Measurements from ENCODE around the gene TMEM127.
"Not testable (repeated sequence)": the region's sequence is repeated elsewhere in the genome, so short reads cannot be mapped to it uniquely, and the experiment has no call there.

The TMEM127 gene

GRCh38 chr2:96239745-96240264 is 26.0 kb downstream of the TMEM127 start:
- DNase-seq = no peak

GRCh38 chr2:96239091-96239490 is 26.7 kb downstream of the TMEM127 start:
- DNase-seq = no peak

GRCh38 chr2:96238266-96238665 is 27.5 kb downstream of the TMEM127 start:
- DNase-seq = no peak

GRCh38 chr2:96236882-96237281 is 28.9 kb downstream of the TMEM127 start:
- DNase-seq = no peak

DNA sequence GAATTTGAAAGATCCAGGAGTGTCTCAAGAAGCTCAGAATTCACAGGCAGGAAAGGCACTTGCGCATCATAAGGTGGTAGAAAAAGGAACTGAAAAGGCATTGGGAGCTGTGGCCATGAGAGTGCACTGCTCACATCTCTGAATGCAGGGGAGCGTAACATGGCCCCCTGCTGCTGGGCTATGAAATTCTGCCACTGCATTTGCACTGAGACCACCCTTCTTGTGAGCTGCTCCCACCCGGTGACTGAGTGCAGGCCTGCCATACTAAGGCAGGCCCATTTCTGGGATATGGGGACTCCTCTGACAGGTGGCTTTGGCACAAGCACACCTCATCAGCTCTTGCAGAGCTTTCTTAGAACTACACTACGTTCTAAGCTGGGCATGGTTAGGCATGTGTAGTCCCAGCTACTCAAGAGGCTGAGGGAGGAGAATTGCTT is 31.9 kb downstream of the TMEM127 start:
- DNase-seq = no peak

DNA sequence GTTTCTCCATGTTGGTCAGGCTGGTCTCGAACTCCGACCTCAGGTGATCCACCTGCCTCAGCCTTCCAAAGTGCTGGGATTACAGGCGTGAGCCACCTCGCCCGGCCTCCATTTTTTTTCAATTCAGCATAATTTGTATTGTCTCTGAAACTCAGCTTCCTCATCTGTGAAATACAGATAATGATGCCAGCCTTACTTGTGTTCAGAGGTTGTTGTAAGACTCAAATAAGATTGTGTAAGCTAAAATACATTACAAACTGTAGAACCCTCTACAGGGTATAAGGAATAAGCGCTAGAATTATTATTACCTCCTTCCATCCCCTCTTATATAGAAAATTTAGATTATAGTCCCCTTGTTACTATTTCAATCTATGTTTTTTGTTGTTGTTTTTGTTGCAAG is 32.4 kb downstream of the TMEM127 start:
- DNase-seq = no peak

- no peak for DNase-seq
These were observed 34.5 kb downstream of the TMEM127 start for GRCh38 chr2:96231316-96231715.

- DNase-seq = no peak
These were observed 40.7 kb downstream of the TMEM127 start for GRCh38 chr2:96225016-96225533.

DNA sequence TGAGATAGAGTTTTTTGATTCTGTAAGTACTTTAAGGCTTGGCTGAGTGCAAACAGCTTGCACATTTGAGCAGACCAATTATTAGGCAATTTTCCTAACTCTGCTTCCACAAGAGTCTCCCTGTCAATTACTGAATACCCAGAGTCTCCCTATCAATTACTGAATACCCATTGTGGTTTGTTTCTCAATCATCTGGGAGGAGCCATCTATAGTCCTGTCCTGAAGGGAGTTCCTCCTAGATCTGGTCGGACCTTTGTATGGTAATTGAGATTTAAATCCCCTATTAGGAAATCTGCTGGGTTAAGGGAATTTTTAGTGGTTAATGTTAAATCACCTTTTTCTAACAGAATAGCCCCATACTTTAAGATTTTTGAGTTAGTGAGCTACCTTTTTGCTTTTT is 44.7 kb downstream of the TMEM127 start:
- DNase-seq = not testable (repeated sequence)

- not testable (repeated sequence) for DNase-seq
These were observed 45.8 kb downstream of the TMEM127 start for GRCh38 chr2:96219959-96220358.

DNA sequence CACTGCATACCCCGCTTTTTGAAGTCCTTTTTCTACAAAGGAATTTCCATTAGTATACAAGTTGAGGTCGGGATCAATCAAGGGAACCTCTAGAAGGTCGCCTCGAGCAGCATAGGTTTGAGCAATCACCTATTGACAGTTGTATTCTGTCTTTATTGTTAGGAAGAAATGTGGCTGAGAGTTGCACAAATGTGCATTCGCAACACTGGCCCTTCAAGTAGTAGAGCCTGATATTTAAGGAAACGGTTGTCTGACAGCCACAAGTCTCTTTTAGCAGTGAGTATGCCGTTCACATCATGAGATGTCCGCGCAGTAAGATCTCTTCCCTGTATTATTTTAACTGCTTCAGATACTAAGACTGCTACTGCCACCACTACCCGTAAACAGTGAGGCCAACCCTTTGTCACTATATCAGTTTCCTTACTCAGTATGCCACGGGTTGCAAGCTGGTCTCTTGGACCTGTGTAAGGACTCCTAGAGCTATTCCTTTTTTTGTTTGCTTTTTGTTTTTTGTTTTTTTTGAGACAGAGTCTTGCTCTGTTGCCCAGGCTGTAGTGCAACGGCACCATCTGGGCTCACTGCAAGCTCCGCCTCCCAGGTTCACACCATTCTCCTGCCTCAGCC is 47.2 kb downstream of the TMEM127 start:
- no peak for DNase-seq

DNA sequence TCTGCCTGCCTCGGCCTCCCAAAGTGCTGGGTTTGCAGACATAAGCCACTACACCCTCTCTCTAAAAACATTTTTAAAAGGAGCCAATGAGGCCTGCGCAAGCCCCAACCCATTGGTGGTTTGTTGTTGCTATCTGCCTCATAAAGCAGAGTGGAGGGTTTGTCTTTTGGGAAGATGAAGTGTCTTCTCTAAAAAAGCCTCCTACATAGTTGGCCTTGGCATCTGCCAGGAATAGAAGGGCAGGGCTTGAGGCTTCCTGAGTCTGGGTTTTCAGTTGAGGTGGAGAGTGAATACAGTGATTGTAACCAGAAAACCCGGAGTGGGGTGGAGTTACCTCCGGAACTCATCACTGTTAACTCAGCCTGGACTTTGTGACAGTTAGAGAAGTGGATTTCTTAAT is 51.2 kb downstream of the TMEM127 start:
- no peak for DNase-seq

DNA sequence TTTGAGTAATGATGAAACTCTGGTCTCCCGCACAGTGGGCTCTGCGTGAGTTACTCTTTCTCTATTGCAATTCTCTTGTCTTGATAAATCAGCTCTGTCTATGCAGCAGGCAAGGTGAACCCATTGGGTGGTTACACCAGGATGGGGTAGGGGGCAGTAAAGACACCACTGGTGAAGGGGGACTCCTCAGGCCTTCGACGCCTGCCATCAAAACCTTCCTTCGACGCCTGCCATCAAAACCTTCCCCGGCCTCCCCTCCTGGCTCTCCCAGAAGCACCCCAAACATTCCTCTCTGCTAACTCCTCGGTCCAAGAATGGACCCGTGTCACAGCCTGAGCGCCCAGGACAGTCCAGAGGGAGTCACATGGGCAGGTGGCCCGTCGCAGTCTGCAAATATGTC is 52.4 kb downstream of the TMEM127 start:
- no peak for DNase-seq

- DNase-seq = no peak
These were observed 53.5 kb downstream of the TMEM127 start for GRCh38 chr2:96212339-96212738.

DNA sequence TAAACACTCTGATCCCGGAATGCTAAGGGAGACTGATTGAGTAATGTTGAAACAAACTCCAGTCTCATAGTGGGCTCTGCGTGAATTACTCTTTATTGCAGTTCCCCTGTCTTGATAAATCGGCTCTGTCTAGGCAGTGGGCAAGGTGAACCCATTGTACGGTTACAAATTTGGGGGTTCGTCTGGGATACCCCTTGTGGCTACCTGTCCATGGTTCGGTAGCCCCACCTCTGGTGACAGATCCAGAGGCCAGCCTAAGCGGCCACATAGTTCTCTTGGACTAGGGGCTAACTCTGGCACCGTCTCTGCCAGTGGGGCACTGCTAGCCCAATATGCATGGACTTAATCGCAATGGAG is 56.1 kb downstream of the TMEM127 start:
- no peak for DNase-seq

DNA sequence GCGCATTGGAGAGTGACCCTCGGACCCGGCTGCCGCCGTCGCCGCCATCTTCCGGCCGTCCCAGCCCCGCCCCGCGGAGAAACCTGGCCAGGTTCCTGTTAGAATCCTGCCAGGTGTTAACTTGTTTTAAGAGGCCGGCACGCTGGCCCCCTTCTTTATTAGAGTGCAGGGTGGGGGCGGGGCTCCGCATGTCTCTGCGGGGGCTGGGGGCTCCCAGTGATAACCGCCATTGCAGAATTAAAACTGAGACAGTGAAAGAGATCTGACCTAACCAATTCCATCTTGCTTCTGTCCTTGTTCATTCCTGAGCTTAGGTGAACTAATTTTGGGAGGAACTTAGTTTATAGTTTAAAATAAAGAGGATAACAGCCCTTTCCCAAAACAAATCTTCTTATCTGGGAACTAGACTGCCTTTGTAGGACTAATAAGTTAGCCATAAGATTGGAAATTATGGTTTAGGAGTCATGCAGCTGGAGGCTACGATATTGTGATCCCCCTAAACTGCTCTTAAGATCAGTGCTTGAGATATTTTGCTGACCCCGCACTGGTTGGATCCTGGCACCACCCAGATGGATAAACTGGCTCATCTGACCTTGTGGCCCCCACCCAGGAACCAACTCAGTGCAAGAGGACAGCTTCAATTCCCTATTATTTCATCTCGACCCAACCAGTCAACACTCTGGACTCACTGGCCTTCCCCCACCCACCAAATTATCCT is 56.6 kb downstream of the TMEM127 start:
- DNase-seq = no peak

- peak; percentile 98 for DNase-seq
These were observed 57.4 kb downstream of the TMEM127 start, which contains the start of gene STARD7 for GRCh38 chr2:96208143-96209010. Gene STARD7 (minus strand): TSS chr2:96208827. CDS start chr2:96208434, 393 bp downstream.

- DNase-seq = no peak
These were observed 58.0 kb downstream of the TMEM127 start for GRCh38 chr2:96207774-96208142.

- no peak for DNase-seq
These were observed 58.6 kb downstream of the TMEM127 start for GRCh38 chr2:96207073-96207773.

DNA sequence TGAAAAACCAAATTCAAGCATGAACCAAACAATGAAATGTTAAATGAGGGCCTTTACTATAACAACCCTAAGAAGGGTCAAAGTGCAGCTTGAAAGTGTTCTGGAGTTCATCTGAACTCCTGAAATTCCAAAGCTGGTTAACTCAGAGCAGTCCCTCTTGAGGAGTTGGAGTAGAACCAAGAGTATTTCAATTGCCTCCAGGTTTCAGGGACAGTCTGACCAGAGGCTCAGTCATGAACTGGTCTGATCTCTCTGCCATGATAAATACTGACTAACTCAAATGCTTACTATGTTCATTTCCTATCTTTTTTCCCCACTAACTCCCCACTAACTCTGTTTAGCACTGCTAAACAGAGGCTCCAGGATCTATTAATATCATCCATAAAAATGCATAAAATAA is 59.9 kb downstream of the TMEM127 start:
- no peak for DNase-seq

GRCh38 chr2:96204836-96205624 is 60.8 kb downstream of the TMEM127 start:
- no peak for DNase-seq

Data from stimulated activated CD4-positive, alpha-beta T cell treated with anti-CD3 and anti-CD28 coated beads, Interleukin-1b, Interleukin-23, amount 100 ng/mL, for 48 hours (primary cell).